OCI-M2 (cell line): ENCODE measurements around the gene BMP10.
"Not testable (repeated sequence)": the region's sequence is repeated elsewhere in the genome, so short reads cannot be mapped to it uniquely, and the experiment has no call there.

Experiments
- DNase-seq: peaks from one replicate; lab custom pipeline; 2025; ENCODE audit not compliant: unreplicated experiment; lab: John Stamatoyannopoulos, UW

Gene BMP10

DNA sequence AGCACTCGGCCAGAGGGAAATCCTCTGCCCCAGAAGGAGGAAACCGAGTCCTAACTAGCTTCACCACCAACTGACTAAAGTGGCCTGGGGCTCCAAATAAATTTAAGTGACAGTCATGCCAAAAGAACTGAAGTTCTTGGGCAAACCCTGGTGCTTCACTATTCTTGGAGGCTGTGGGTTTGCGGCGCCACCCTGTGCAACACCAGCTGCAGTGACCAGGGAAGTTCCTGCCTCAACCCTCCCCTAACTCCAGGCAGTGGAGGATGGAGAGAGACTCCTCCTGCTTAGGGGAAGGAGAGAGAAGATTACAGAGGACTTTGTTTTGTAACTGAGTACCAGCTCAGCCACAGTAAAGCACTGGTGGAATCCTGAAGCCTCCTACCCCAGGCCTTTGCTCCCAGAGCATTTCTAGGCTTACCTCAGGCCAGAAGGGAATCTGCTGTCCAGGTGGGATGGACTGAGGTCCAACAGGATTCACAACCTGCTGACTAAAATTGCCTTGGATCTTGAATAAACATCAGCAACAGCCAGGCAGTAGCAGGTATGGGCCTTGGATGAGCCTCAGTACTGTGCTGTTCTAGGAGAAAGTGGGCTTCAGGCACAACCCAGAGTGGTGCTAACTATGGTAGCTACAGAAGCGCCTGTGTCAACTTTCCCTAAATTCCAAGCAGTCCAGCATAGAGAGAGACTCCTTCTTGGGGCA, 29.4 kb upstream of the BMP10 start:
- no peak for DNase-seq

DNA sequence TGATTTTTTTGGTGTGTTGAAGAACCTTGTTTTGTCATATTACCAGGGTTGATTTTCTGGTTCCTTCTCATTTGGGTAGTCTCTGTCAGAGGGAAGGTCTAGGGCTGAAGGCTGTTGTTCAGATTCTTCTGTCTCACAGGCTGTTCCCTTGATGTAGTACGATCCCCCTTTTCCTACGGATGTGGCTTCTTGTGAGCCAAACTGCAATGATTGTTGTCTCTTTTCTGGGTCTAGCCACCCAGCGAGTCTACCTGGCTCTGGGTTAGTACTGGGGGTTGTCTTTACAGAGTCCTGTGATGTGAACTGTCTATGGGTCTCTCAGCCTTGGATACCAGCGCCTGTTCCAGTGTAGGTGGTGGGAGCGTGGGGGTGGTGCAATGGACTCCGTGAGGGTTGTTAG, 24.8 kb upstream of the BMP10 start:
- not testable (repeated sequence) for DNase-seq

DNA sequence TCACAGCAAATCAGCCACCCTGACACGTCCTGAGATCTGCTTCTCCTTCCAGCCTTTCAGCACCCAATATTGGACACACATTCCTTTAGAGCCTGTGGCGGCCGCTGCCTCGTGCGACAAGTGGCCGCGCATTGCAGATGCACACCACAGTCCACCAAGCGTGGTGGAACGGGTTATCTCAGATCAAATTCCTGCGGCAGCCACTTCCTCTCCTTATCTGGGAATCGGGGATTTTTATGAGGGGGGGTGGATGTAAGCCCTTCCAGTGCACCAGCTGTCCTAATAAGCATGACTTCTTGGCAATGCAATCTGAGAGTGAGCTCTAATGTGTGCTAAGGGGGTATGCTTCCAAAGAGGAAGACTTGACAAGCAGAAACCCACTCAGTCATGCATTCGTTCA, 18.3 kb upstream of the BMP10 start:
- DNase-seq: no peak

DNA sequence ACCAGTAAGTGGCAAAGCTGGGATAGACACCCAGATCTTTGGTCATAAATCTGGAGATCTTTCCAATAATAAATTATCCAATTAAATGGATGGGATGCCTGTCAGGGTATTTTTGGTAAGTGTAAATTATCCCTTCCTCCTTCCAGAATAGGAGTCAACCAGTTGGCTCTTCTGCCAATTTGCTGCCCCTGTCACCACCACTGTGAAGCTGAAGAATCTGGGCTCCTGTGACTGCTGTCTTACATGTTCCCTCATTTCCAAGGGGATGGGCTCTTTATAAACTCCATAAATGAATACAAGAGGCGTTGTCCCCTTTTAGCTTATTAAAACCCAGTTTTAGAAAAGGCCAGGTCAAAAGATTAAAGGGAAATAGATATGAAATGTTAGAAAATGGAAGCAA, 17.8 kb upstream of the BMP10 start:
- DNase-seq: no peak

DNA sequence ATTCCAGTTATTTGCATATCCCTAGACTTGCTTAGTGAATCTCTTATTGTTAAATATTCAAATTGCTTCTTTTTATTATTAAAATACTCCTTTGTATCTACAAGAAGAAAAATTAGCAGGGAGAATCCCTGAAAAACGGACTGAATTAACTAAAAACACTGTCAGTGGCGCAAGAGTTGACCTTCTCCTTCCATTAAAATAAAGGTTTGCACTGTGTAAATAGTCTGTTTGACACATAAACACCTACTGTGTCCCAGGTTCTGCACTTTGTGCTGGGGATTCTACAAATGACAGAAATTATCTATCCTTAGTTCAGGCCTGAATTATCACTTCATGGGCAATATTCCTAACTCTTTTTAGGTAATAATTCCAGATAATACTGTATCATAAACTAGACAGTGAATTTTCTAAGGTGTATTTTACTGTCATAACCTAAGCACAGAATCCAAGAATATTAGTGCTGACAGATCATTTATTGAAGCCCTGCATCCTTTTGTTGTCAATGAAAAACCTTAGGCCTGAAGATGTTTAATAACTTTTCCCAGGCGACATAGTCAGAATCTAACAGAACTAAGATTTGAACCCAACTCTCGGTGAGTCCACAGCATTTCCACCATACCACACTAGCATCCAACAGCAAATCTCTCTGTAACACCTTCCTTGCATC, 17.0 kb upstream of the BMP10 start:
- no peak for DNase-seq

DNA sequence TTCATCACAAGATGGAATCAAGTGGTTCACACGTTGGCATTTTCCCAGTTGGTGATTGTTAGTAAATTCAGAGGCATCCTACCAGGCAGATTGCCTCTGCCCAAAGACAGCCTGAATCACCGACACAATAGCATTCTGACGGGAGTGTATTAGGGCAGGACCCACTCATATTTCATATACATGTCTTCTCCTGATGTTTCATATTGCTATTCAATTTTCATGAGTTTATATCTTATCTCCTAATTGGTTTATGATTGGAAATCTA, 14.5 kb upstream of the BMP10 start:
- DNase-seq: no peak

DNA sequence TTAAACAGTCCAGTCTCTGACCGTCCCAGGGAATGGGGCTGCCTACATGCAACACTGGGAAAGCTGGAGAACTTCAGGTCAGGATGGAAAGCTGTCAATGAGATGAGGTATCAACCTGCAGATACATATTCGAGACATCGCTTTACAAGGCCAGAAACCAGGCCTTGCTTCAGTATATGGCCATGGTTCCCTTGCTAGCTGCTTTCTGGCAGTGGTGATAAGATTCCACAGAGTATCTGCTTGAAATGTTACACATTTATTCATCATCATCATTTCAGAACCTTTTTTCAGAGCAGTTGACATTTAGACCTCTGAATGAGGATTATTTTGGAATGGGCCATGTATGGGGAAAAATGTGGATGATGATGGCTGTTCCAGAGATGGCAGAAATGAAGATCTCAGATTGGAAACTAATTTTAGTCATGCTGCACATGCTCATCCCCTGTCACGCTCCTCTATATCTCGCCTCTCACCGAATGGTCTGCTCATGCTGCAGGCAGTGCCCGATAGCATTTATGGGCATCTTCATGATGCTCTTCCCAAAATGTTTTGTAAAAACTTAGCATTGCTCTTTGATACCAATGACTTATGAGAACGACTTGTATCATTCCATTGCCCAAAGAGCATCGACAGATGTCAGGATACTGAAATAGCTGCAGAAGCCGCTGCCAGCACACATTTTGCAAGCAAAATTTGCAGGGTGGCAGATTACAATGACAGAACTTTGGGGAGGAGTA, 14.0 kb upstream of the BMP10 start:
- no peak for DNase-seq

DNA sequence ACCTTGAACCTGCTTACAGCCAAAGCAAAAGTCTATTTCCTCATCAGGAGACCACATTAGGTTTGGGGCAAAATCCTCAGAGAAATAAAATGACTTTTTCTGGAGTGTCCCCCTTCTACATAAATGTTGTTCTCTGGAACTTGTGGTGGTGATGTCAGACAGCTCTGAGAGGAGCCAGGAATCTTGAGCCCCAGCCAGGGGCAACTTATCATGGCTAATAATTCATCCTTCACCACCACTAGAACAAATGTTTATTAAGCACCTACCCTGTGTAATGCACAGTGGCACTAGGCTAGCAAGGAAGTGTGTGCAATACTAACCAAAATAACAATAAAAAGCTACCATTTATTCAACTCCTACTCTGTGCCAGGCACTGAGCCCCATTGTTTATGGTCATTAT, 9.0 kb upstream of the BMP10 start:
- DNase-seq: no peak

DNA sequence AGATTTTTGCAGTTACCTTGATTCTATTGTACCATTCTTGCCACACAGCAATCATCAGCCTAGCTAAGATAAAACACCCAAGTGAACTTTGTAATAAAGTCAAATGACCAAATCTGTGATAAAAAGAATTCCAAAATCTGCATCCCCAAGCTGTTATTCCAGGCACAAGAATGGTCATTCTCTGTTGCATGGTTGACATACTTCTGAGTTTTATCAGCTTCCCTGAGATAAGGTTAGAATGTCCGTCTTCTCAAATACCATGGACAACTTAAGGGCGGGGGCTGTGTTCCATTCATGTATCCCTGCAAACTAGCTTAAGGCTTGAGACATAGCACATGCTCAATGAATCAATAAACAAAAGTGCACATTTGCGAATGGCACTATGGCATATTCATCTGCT, 8.1 kb upstream of the BMP10 start:
- DNase-seq: no peak

DNA sequence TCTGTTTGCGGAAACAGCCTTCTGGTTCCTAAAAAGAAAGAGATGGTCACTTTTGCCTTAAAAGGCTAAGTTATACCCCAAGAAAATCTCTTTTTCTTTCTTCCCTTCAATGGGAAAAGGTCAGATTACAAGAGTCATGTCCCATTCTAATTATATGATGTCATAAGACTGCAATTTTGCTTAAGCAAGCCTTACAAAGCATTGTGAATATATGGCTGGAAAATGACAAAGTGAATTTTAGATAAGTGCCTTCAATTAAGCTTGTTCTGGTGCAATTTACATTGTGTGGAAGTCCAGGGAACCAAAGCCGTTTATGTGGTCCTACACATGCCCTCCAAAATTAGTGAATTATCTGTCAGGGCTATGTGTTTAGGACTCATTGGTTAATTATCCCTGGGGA, 7.6 kb upstream of the BMP10 start:
- no peak for DNase-seq

DNA sequence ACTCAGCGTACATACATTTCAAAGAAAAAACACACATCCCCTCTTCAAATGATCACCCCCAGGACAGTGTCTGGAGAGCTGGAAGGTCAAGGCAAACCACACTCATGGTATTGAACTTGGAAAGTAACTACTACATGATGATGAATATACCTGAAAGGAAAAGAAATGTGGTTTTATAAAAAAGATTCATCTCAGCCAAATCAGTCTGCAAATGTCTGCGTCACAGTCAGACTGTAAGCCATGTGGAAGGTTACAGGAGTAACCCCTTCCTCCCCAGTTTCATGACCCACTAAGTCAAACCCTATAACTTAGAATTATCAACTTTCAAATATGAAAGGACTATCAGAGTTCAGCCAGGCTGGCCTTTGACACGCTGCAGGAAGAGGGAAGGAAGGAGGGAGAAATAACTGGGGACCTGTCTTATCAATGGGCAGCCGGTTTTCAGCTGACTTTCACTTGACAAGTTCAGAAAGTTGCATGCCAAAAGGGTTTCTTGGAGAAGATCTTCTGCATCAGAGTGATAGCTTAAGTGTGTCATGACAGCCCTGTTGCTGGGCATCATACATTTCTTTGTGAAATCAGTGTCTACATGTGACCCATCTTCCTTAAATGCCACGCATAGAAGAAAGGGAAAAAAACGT, 7.0 kb upstream of the BMP10 start:
- no peak for DNase-seq

DNA sequence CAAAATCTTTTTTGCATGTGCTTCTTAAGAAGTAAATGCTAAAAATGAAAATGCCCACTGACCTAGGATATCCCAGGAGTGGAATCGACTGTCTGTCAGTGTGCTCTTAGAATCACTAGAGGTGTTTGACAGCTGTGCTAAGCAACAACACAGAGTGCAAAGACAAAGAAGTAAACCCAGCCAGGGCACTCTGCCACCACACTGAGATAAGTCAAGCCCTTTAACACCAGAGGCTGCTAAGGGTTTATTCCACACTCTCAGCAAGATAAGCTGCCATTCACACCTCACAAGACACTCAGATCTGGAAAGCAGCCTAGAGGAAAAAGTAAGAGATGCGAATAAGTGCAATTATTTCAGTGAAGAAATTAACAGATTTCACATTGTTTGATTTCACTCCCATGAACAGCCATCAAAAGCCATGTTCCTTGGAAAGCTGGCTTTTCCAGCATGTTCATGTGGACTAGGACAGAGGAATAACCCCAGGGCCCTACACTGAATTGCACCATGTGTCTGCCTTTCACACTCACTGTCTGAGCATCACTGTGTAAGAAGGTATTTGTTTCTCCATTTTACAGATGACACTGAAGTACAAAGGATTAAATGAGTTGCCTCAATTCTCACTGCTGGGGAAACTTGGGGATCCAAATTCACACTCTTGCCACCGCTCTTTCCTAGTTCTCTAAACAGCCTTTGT, 6.0 kb upstream of the BMP10 start:
- no peak for DNase-seq

DNA sequence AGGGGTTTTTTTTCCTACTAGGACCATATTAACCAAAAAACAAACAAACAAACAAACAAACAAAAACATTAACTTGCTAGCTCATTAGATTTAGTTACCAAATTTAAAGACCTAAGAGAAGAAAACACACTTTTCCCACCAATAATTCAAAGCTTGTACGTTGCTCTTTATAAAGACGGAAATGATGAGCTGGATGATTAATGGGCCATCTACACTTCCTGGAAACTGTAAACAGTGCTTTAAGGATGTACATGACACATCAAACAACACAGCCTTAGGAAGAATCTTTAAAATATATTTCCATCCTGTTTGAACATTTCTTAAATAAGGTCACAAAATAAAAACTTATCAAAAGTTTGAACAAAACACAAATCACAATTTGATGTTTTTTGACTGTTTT, 982 bp downstream of the BMP10 start:
- DNase-seq: no peak

DNA sequence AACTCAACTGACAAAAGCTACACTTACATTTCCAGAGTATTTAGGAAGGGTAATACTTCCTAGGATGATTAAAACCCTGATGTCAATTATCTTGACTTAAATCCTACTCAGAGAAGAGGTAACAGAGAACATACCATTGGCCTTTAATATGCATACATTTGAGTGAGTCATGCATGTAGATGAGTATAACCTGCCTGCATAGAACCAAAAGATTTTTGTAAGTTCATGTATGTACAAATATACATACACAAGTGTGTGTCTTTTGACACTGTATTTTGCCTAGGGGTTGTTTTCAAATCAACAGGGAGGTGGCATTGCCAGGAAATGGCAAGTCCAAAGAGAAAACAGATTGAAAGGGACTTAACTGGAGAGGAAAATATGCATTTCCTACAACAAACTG, 6.1 kb downstream of the BMP10 start:
- no peak for DNase-seq

DNA sequence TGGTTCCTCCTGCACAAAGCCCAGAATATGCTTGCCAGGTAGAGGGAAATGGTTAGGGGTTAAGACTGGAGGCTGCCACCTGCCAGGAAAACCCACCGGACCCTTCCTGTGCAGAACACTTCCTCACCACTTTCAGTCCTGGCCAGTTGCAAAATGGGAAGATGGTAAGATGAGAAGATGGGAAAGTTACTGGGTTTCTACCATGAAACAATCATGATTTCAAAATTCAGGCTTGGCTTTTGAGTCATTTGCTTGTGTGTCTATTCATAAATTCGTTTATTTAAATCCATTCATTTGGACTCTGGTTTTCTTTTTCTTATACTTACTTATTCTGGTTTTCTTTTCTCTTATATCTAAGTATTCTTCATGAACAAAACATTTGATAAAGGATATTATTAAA, 7.2 kb downstream of the BMP10 start:
- DNase-seq: no peak

DNA sequence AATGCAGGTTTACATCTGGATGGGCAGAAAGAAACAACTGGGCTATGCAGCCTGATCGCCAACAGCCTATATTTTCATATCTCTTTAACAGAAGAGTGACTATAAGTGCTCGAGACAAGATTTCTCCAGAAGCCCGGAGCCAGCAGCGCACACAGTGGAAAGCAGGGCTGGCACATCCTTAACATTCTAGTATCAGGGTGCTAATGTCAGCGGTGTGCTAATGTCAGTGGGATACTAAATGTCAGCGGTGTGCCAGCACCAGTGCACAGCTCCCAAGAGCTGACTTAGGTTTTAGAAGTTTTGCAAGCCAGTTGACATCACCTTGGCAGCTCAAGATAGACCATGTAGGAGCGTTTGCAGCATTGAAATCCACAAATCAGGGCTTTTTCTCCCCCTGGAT, 8.3 kb downstream of the BMP10 start:
- no peak for DNase-seq

DNA sequence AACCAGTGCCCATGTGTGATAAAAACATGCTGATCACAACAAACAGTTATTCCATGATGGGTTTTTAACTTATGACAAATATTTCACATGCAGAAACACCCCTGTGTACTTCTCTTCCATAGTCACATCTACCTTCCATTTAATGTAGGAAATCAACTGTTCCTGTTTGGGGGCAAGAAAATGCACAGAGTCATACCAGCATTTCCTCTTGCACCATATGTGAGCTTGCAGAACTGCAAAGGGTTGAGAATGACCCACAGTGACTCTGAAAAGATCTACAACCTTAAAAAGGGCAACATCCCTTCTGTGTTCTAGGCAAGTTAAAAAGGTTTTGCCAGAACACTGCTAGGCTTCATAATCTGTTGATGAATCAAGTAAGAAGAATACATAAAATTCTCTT, 9.9 kb downstream of the BMP10 start:
- no peak for DNase-seq

DNA sequence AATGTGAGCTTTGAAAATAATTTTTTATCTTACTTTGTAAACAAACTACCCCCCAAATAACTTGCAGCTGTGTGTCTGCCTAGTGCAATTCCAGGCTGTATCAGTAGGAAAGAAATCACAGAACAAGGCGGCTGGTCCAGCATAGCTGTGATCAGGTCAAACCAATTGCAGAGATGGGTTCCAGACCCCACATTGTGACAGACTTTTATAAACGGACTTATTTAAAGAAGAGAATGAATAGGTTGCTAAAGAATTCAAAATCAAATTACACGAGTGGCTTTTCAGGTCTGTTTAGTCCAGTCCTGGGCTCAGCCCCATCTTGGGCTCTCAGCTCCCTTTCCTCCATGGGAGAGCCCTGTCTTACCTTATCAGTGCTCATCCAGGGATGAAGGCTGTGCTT, 11.1 kb downstream of the BMP10 start:
- DNase-seq: no peak

DNA sequence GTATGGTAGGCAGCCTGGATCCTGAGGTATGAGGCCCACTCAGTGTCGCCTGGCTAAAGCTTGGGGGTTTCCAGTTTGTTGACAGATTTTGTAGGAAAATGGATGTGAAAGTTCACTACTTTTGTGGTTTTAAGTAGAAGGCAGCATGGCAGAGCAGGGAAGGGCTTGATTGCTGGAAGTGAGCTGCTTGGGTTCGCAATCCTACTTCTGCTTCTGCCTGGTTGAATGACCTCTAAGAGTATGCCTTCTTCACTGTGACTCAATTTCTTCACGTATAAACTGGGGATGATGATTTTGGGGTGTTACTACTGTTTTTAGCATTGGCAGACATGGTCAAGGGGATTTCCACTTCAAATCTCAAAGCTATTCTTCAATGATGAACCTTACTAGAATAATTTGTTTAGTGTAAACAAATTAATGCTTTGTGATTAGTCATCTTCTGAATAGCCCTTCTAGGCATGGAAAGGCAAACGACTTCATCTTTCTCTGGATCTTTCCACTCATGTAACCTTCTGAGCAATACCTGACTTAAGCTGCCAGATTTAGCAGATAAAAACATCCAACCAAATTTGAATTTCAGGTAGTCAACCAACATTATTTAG, 13.2 kb downstream of the BMP10 start:
- no peak for DNase-seq

DNA sequence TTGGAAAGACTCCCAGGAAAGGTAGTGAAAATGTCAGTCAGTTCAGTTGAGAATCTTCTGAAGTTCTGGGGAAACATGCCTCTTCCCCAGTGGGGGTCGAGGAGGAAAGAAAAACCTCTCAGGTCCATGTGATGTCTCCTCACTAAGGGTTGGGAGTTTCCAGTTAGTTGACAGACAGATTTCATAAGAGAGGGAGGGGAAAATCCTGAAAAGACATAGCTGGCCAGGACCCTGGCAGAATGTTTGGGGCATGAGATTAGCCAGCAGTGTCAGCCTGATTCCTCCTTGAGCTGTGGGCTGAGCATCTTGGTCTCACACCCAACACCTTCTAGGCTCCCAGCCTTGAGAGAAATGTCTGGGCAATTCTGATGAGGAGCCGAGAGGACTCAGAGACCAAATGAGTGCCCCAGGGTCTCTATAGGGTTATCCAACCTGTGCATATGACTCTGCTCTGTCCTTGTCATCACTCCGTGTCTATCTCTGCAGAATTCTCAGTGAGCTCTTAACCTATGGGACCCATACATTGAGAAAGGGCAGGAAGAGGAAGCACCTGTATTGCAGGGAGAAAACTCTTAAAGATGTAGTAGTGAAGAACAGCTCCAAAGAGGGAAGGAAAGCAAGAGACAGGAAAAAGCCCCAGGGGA, 13.9 kb downstream of the BMP10 start:
- DNase-seq: no peak

DNA sequence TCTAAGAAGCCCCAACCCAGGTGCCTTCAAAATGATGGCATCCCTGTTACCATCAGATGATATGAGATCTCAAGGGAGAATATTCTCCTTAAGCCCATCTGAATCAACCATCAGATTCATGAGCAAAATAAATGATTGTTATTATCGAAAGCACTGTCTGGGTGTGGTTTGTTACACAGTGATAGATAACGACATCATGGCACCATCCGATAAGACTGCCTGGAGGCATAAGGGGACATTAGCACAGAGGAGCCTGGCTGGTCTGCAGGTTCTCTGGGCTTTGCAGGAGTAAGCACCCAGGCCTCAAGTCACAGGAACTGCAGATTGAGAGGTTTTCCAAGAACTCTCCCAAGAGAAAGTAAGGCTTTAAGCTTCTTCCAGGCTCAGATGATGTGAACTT, 15.6 kb downstream of the BMP10 start:
- DNase-seq: no peak
